ENCODE results near the gene SLC16A9.

The SLC16A9 gene

GRCh38 chr10:59718257-59718656 is 8.6 kb upstream of the SLC16A9 start:
- no peak for DNase-seq (ENCODE audit: low spot score)

GRCh38 chr10:59713196-59713821 is 3.7 kb upstream of the SLC16A9 start:
- DNase-seq (ENCODE audit: low spot score): no peak

- no peak for DNase-seq (ENCODE audit: low spot score)
These were observed 2.3 kb upstream of the SLC16A9 start for GRCh38 chr10:59711871-59712494.

- DNase-seq (ENCODE audit: low spot score): no peak
These were observed 745 bp downstream of the SLC16A9 start for GRCh38 chr10:59708816-59709394.

- no peak for DNase-seq (ENCODE audit: low spot score)
These were observed 2.5 kb downstream of the SLC16A9 start for GRCh38 chr10:59706851-59707797.

GRCh38 chr10:59705931-59706330 is 3.7 kb downstream of the SLC16A9 start:
- no peak for DNase-seq (ENCODE audit: low spot score)

- no peak for DNase-seq (ENCODE audit: low spot score)
These were observed 5.0 kb downstream of the SLC16A9 start for GRCh38 chr10:59704630-59705029.

GRCh38 chr10:59702347-59702746 is 7.3 kb downstream of the SLC16A9 start:
- no peak for DNase-seq (ENCODE audit: low spot score)

GRCh38 chr10:59700709-59701108 is 8.9 kb downstream of the SLC16A9 start:
- no peak for DNase-seq (ENCODE audit: low spot score)

- DNase-seq (ENCODE audit: low spot score): no peak
These were observed 11.3 kb downstream of the SLC16A9 start for GRCh38 chr10:59698326-59698725.

GRCh38 chr10:59695637-59696036 is 14.0 kb downstream of the SLC16A9 start:
- DNase-seq (ENCODE audit: low spot score): no peak

GRCh38 chr10:59694936-59695335 is 14.7 kb downstream of the SLC16A9 start:
- DNase-seq (ENCODE audit: low spot score): no peak

GRCh38 chr10:59692113-59692512 is 17.5 kb downstream of the SLC16A9 start:
- no peak for DNase-seq (ENCODE audit: low spot score)

- DNase-seq (ENCODE audit: low spot score): peak; percentile 20
These were observed 20.7 kb downstream of the SLC16A9 start for GRCh38 chr10:59688921-59689351.

- DNase-seq (ENCODE audit: low spot score): no peak
These were observed 22.0 kb downstream of the SLC16A9 start for GRCh38 chr10:59687657-59688056.

GRCh38 chr10:59684006-59684405 is 25.6 kb downstream of the SLC16A9 start:
- DNase-seq (ENCODE audit: low spot score): no peak

- no peak for DNase-seq (ENCODE audit: low spot score)
These were observed 26.4 kb downstream of the SLC16A9 start for GRCh38 chr10:59682986-59683937.

- peak; percentile 8 for DNase-seq (ENCODE audit: low spot score)
These were observed 29.5 kb downstream of the SLC16A9 start for GRCh38 chr10:59680199-59680598.

GRCh38 chr10:59678884-59679301 is 30.8 kb downstream of the SLC16A9 start:
- DNase-seq (ENCODE audit: low spot score): no peak

GRCh38 chr10:59677253-59677831 is 32.3 kb downstream of the SLC16A9 start:
- no peak for DNase-seq (ENCODE audit: low spot score)

GRCh38 chr10:59675812-59676211 is 33.8 kb downstream of the SLC16A9 start:
- DNase-seq (ENCODE audit: low spot score): no peak

All from COLO829 (cell line).